H9 (cell line): ENCODE measurements around the gene VWDE. TPM values are rescaled to one million over a fixed set of nuclear protein-coding genes. Genes with fewer than 3 reads are reported as not detected.

Experiments used
- DNase-seq: peaks from one replicate; pipeline ENCODE4 v3.0.0-alpha.2; 2017
- H2AFZ ChIP-seq: one replicate; pipeline ENCODE4 v1.6.1; 2013; ENCODE audit warnings: mild to moderate bottlenecking, low read length, control low read depth, moderate library complexity
- H2AK5ac ChIP-seq: 2 replicates; pipeline ENCODE4 v1.6.1; 2013; ENCODE audit warnings: low read length, control low read depth, mixed read lengths; ENCODE audit not compliant: insufficient read length
- H2BK120ac ChIP-seq: one replicate; pipeline ENCODE4 v1.6.1; 2013; ENCODE audit warnings: low read depth, mild to moderate bottlenecking, low read length, control low read depth, inconsistent platforms; ENCODE audit not compliant: poor library complexity, severe bottlenecking
- H2BK12ac ChIP-seq: 2 replicates; pipeline ENCODE4 v1.6.1; 2013; ENCODE audit warnings: low read length, control low read depth, mixed read lengths, low read depth; ENCODE audit not compliant: insufficient read length
- H2BK15ac ChIP-seq: 2 replicates; pipeline ENCODE4 v1.6.1; 2013; ENCODE audit warnings: low read depth, low read length, control low read depth
- H2BK20ac ChIP-seq: one replicate; pipeline ENCODE4 v1.6.1; 2013; ENCODE audit warnings: low read depth, mild to moderate bottlenecking, low read length, control low read depth, inconsistent platforms; ENCODE audit not compliant: poor library complexity, severe bottlenecking
- H2BK5ac ChIP-seq: 2 replicates; pipeline ENCODE4 v1.6.1; 2013; ENCODE audit warnings: low read length, control low read depth, mixed read lengths; ENCODE audit not compliant: insufficient read length
- H3K14ac ChIP-seq: 2 replicates; pipeline ENCODE4 v1.6.1; 2013; ENCODE audit warnings: low read length, control low read depth; ENCODE audit not compliant: insufficient read depth
- H3K18ac ChIP-seq: 2 replicates; pipeline ENCODE4 v1.6.1; 2013; ENCODE audit warnings: low read depth, mild to moderate bottlenecking, mixed read lengths, low read length, control low read depth; ENCODE audit not compliant: insufficient read length
- H3K23ac ChIP-seq: 2 replicates; pipeline ENCODE4 v1.6.1; 2013; ENCODE audit warnings: low read length, control low read depth, mixed read lengths, low read depth; ENCODE audit not compliant: insufficient read length
- H3K23me2 ChIP-seq: 2 replicates; pipeline ENCODE4 v1.6.1; 2013; ENCODE audit warnings: low read depth, mild to moderate bottlenecking, mixed read lengths, low read length, control low read depth; ENCODE audit not compliant: insufficient read length, poor library complexity, severe bottlenecking
- H3K27ac ChIP-seq: 2 replicates; pipeline ENCODE4 v1.5.1; 2013; ENCODE audit warnings: low read length, control low read depth, mixed read lengths, low read depth; ENCODE audit not compliant: insufficient read length
- H3K27me3 ChIP-seq: 2 replicates; pipeline ENCODE4 v1.6.1; 2013; ENCODE audit warnings: low read length, control low read depth, inconsistent platforms; ENCODE audit not compliant: insufficient read depth
- H3K4ac ChIP-seq: 2 replicates; pipeline ENCODE4 v1.6.1; 2013; ENCODE audit warnings: low read depth, mild to moderate bottlenecking, control low read depth, inconsistent platforms, low read length, moderate library complexity
- H3K4me1 ChIP-seq: 2 replicates; pipeline ENCODE4 v1.6.1; 2013; ENCODE audit warnings: low read length, control low read depth, inconsistent platforms; ENCODE audit not compliant: insufficient read depth
- H3K4me2 ChIP-seq: 2 replicates; pipeline ENCODE4 v1.6.1; 2013; ENCODE audit warnings: low read length, control low read depth, mixed read lengths; ENCODE audit not compliant: insufficient read length, insufficient read depth
- H3K56ac ChIP-seq: 2 replicates; pipeline ENCODE4 v1.6.1; 2013; ENCODE audit warnings: low read depth, mild to moderate bottlenecking, mixed read lengths, low read length, control low read depth; ENCODE audit not compliant: insufficient read length
- H3K79me1 ChIP-seq: 2 replicates; pipeline ENCODE4 v1.6.1; 2013; ENCODE audit warnings: low read depth, mild to moderate bottlenecking, moderate library complexity, low read length, control low read depth, inconsistent platforms; ENCODE audit not compliant: insufficient read depth, poor library complexity, severe bottlenecking
- H3K79me2 ChIP-seq: 2 replicates; pipeline ENCODE4 v1.6.1; 2013; ENCODE audit warnings: low read length, control low read depth, inconsistent platforms; ENCODE audit not compliant: insufficient read depth
- H3K9ac ChIP-seq: 2 replicates; pipeline ENCODE4 v1.6.1; 2013; ENCODE audit warnings: low read length, control low read depth, mixed read lengths; ENCODE audit not compliant: insufficient read length; ENCODE audit errors: extremely low read depth
- H3K9me3 ChIP-seq: one replicate; pipeline ENCODE4 v1.6.1; 2013; ENCODE audit warnings: low read depth, low read length, inconsistent platforms; ENCODE audit not compliant: control insufficient read depth
- H3T11ph ChIP-seq: one replicate; pipeline ENCODE4 v1.6.1; 2013; ENCODE audit warnings: mild to moderate bottlenecking, low read length, control low read depth, inconsistent platforms
- H4K20me1 ChIP-seq: one replicate; pipeline ENCODE4 v1.6.1; 2013; ENCODE audit not compliant: control insufficient read depth, insufficient read length, insufficient read depth
- H4K5ac ChIP-seq: 2 replicates; pipeline ENCODE4 v1.6.1; 2013; ENCODE audit warnings: low read depth, mild to moderate bottlenecking, mixed read lengths, low read length, control low read depth; ENCODE audit not compliant: insufficient read length
- H4K8ac ChIP-seq: replicated peaks from 2 replicates; pipeline ENCODE4 v1.6.1; 2013; ENCODE audit warnings: low read length, control low read depth, mixed read lengths, low read depth; ENCODE audit not compliant: insufficient read length
- H4K91ac ChIP-seq: 2 replicates; pipeline ENCODE4 v1.6.1; 2013; ENCODE audit warnings: low read depth, mild to moderate bottlenecking, moderate library complexity, mixed read lengths, low read length, control low read depth; ENCODE audit not compliant: insufficient read length
- H3K27ac Mint-ChIP-seq, 3 experiments: 2 replicates in 2 of 3; 3 replicates in 1 of 3; pipeline ENCODE4 v1.8.0; 2020 to 2021; ENCODE audit warnings: mixed read lengths in 3 of 3, mild to moderate bottlenecking in 1 of 3, moderate library complexity in 1 of 3
- H3K27me3 Mint-ChIP-seq: 2 replicates; pipeline ENCODE4 v1.8.0; 2021; ENCODE audit warnings: low read depth, mild to moderate bottlenecking, moderate library complexity, mixed read lengths
- H3K36me3 Mint-ChIP-seq, 3 experiments: 2 replicates in 2 of 3; 3 replicates in 1 of 3; pipeline ENCODE4 v1.8.0; 2020 to 2021; ENCODE audit warnings: low read depth in 3 of 3, mixed read lengths in 3 of 3; ENCODE audit not compliant: insufficient read depth in 1 of 3
- H3K4me1 Mint-ChIP-seq, 2 experiments: 2 replicates each; pipeline ENCODE4 v1.8.0; 2020; ENCODE audit warnings: mixed read lengths in 2 of 2
- H3K4me3 Mint-ChIP-seq, 2 experiments: 2 replicates in 1 of 2; 3 replicates in 1 of 2; pipeline ENCODE4 v1.8.0; 2020 to 2021; ENCODE audit warnings: mild to moderate bottlenecking in 2 of 2, mixed read lengths in 2 of 2, moderate library complexity in 1 of 2
- H3K9me3 Mint-ChIP-seq, 2 experiments: 2 replicates in 1 of 2; 3 replicates in 1 of 2; pipeline ENCODE4 v1.8.0; 2020; ENCODE audit warnings: mild to moderate bottlenecking in 2 of 2, mixed read lengths in 2 of 2, moderate library complexity in 1 of 2
- total RNA-seq: library from RNA; stranded (reverse); gene quantifications from 2 replicates; pipeline ENCODE4 v1.2.1, GENCODE V29; 2021
- TF ChIP-seq, protein P1 (sequence below): fragments of 200-600 bp; sonication (generic); conservative IDR thresholded peaks from 3 replicates; pipeline ENCODE4 v1.8.0; 2021; ENCODE audit warnings: antibody characterized with exemption, mild to moderate bottlenecking

The VWDE gene
- total RNA-seq, 1 experiment from 2014 or later = 18.1 TPM

DNA sequence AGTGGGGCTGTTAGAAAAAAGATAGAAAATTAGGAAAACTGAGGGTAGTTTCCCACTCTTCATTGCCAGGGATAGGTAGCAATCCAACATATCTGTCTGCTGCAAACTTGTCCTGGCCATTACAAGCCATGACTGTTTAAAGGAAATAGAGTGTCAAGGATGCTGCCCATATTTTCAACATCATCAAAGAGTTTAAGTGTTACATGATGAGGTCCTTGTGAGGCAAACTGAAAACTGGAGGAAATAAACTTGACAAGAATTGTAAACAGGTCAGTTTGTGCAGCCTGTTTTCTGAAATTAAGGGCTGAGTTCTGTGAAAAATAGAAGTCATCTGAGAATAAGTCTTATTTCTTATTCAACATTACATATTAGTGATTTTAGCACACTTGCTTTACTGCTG, 78.0 kb downstream of the VWDE start:
- H3K9me3 Mint-ChIP-seq = no peaks in the 10 kb centered on the region
- H3K4ac ChIP-seq = no peak overlapping the region
- H3K18ac ChIP-seq = no peak overlapping the region
- no peak overlapping the region for H2BK15ac ChIP-seq
- TF ChIP-seq, protein P1, sequence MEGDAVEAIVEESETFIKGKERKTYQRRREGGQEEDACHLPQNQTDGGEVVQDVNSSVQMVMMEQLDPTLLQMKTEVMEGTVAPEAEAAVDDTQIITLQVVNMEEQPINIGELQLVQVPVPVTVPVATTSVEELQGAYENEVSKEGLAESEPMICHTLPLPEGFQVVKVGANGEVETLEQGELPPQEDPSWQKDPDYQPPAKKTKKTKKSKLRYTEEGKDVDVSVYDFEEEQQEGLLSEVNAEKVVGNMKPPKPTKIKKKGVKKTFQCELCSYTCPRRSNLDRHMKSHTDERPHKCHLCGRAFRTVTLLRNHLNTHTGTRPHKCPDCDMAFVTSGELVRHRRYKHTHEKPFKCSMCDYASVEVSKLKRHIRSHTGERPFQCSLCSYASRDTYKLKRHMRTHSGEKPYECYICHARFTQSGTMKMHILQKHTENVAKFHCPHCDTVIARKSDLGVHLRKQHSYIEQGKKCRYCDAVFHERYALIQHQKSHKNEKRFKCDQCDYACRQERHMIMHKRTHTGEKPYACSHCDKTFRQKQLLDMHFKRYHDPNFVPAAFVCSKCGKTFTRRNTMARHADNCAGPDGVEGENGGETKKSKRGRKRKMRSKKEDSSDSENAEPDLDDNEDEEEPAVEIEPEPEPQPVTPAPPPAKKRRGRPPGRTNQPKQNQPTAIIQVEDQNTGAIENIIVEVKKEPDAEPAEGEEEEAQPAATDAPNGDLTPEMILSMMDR = no peak
- no peaks in the 10 kb centered on the region for H3K79me1 ChIP-seq
- H3K27me3 Mint-ChIP-seq = no peaks in the 10 kb centered on the region
- DNase-seq = no peak
- no peak overlapping the region for H2BK120ac ChIP-seq
- H3T11ph ChIP-seq = no peak overlapping the region
- no peak overlapping the region for H2BK20ac ChIP-seq
- no peak overlapping the region for H4K91ac ChIP-seq
- peaks cover 48 to 50% of the 10 kb centered on the region in 2 experiments for H3K4me1 Mint-ChIP-seq
- no peak overlapping the region for H4K8ac ChIP-seq
- H3K4me3 Mint-ChIP-seq = no peak overlapping the region
- H3K27ac ChIP-seq = no peak overlapping the region
- no peaks in the 10 kb centered on the region for H4K20me1 ChIP-seq
- no peak overlapping the region for H3K23ac ChIP-seq
- H4K5ac ChIP-seq = no peak overlapping the region
- no peak overlapping the region for H3K4me2 ChIP-seq
- no peaks in the 10 kb centered on the region for H3K27me3 ChIP-seq
- H3K79me2 ChIP-seq = no peaks in the 10 kb centered on the region; the same call in 1 of the 2 replicates
- no peak overlapping the region for H2BK5ac ChIP-seq
- no peak overlapping the region for H3K27ac Mint-ChIP-seq
- H2BK12ac ChIP-seq = no peak overlapping the region
- H3K9me3 ChIP-seq = no peaks in the 10 kb centered on the region
- H3K4me1 ChIP-seq = peaks cover 11% of the 10 kb centered on the region; the same call in 1 of the 2 replicates
- H2AK5ac ChIP-seq = no peak overlapping the region
- H3K23me2 ChIP-seq = no peaks in the 10 kb centered on the region
- no peak overlapping the region for H3K14ac ChIP-seq
- no peak overlapping the region for H3K56ac ChIP-seq
- no peak overlapping the region for H3K9ac ChIP-seq
- no peak overlapping the region for H2AFZ ChIP-seq
- peaks cover 4 to 23% (median 22%) of the 10 kb centered on the region in 3 experiments for H3K36me3 Mint-ChIP-seq
